ENCODE data around the gene ITGB3BP.
"Not testable (repeated sequence)": the region's sequence is repeated elsewhere in the genome, so short reads cannot be mapped to it uniquely, and the experiment has no call there.

Gene ITGB3BP

GRCh38 chr1:63423649-63424048 lies 99.4 kb downstream of the ITGB3BP start:
- in situ Hi-C loops (cut with MboI; ENCODE audit: low sequenced_read_pairs), result no loop called here

- in situ Hi-C loops (cut with MboI; ENCODE audit: low sequenced_read_pairs), result not testable (repeated sequence)
Observed at GRCh38 chr1:63420746-63421145, 102.3 kb downstream of the ITGB3BP start.

GRCh38 chr1:63418101-63418500 lies 104.9 kb downstream of the ITGB3BP start:
- in situ Hi-C loops (cut with MboI; ENCODE audit: low sequenced_read_pairs), result no loop called here

DNA sequence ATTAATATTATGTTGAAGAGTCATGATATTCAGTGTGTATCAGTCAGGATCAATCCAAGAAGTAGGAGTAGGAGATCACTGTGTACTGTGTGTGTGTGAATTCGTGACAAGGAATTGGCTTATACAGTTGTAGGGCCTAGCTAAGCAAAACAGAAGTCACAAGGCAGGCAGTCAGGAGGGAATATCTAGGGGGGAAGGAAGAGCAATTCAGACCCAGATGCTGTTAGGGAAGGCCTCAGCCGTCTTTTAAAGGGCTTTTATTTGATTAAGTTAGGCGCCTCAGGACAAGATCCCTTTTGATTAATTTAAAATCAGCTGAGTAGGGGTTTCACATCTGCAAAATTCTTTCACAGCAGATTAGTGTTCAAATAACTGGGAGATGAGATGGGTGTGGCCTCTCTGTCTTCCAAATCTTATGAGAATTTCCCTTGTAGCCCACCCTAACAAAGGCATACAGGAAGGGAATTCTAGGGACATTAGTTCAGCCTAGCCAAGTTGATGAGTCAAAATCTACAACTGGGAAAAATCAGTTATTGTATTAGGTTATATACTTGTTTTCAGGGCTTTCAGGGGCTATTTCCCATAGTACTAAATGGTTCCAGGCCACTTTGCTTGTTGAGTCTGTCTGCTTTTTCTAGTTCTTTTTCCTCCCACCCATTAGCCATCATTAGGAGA lies 108.2 kb downstream of the ITGB3BP start:
- in situ Hi-C loops (cut with MboI; ENCODE audit: low sequenced_read_pairs), result no loop called here

- in situ Hi-C loops (cut with MboI; ENCODE audit: low sequenced_read_pairs), result no loop called here
Observed at GRCh38 chr1:63413394-63413793, 109.6 kb downstream of the ITGB3BP start.

GRCh38 chr1:63411066-63411465 lies 112.0 kb downstream of the ITGB3BP start:
- in situ Hi-C loops (cut with MboI; ENCODE audit: low sequenced_read_pairs), result no loop called here

GRCh38 chr1:63408331-63408730 lies 114.7 kb downstream of the ITGB3BP start:
- in situ Hi-C loops (cut with MboI; ENCODE audit: low sequenced_read_pairs), result no loop called here

- in situ Hi-C loops (cut with MboI; ENCODE audit: low sequenced_read_pairs), result no loop called here
Observed at GRCh38 chr1:63407002-63407401, 116.0 kb downstream of the ITGB3BP start.

DNA sequence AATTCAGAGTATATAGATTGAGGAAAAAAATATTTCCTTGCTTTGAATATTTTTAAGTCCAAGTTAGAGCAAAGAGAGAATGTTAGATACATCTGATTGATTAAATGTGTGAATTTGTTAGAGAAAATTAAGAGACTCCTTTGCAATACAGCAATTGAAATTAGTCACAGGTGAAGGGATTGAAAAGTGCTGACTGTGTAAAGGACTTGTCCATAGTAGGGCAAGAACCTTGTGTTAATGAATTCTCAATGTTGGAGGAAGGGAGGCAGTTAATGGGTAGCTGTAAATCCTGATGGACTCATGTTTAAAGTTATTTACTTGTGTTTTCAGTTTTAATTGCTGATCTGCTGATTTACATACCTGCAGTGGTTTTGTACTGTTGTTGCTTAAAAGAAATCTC lies 117.0 kb downstream of the ITGB3BP start:
- in situ Hi-C loops (cut with MboI; ENCODE audit: low sequenced_read_pairs), result no loop called here

DNA sequence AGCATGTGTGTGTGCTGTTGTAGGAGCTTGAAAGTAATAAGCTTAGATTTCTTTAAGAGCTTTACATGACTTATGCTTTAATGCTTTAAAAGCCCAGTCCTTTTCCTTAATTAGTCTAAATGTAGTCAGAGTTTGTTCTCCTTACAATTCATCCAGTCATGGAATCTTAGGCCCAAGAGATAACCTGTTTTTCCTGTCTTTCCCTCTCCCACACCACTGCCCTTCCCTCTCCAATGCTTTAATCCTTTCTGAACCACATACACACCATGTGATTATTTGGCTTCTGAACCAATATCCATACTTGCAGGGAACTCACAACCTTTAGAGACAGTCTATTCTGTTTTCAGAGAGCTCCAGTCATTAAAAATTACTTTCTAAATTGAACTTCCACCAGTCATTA lies 118.0 kb downstream of the ITGB3BP start:
- in situ Hi-C loops (cut with MboI; ENCODE audit: low sequenced_read_pairs), result no loop called here

DNA sequence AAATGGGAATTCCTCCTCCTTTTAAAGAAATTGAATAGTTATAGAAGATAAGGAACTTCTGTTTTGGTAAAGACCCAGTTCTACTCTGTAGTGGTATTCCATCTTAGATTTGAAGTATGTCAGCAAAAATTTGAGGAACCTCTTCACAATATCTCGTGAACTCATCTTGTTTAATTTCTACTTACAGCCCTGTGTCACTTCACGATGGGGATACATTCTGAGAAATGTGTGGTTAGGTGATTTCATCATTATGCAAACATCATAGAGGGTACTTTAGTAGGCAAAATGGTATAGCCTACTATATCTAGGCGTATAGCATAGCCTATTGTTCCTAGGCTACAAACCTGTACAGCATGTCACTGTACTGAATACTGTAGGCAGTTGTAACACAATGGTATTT lies 119.6 kb downstream of the ITGB3BP start:
- in situ Hi-C loops (cut with MboI; ENCODE audit: low sequenced_read_pairs), result no loop called here

DNA sequence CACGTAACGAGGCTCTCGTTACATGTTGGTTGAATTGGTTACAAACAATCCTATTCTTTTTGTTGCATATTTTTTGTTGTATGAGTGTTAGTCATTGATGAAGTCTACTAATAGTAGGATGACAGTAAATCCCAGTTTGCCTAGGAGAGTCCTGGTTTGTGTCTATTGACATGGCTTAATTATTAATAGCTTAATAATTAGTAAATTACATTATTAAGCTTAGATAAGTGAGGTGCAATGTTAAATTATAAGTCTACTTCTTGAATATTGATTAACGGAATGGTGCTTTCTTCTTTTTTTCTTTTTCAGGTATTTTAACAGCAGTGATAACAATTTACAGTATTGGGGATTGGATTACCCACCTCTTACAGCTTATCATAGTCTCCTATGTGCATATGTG lies 121.1 kb downstream of the ITGB3BP start:
- in situ Hi-C loops (cut with MboI; ENCODE audit: low sequenced_read_pairs), result no loop called here

Measured in HL-60/S4 treated with retinoic acid at 250 ng/mL for 4 days and 3 days (cell line).